Measurements from ENCODE around the gene GLT1D1. TPM values are rescaled to one million over a fixed set of nuclear protein-coding genes. Genes with fewer than 3 reads are reported as not detected.

Gene GLT1D1
- total RNA-seq, 4 donors from 2014 or later = not detected

GRCh38 chr12:128806573-128806972 is 46.7 kb upstream of the GLT1D1 start:
- 68 to 96% methylated on average over 4 to 9 of the region's 9 CpGs for WGBS, 2 donors (ENCODE audit: low coverage in 1 of 2)

GRCh38 chr12:128807161-128807724 is 46.0 kb upstream of the GLT1D1 start:
- in situ Hi-C loops (cut with MboI; ENCODE audit: low pct_ligation_motif_present in 1 of 4, low pct_unique_long_range_greater_than_20kb in 1 of 4, low sequenced_read_pairs in 3 of 4) (no loop called here), intact Hi-C loops (cut with DNase I; ENCODE audit: low total_unique reads) (no loop called here)
- 89 to 96% methylated on average over 5 to 14 of the region's 14 CpGs for WGBS, 2 donors (ENCODE audit: low coverage in 1 of 2)
- no peaks in the 10 kb centered on the region for H3K9me3 ChIP-seq
- H3K36me3 ChIP-seq = peaks cover 0 to 23% (median 7%) of the 10 kb centered on the region in 4 donors
- H3K4me1 ChIP-seq = peaks cover 4 to 22% (median 8%) of the 10 kb centered on the region in 4 donors
- no peaks in the 10 kb centered on the region for H3K27me3 ChIP-seq
- DNase-seq = no peak
- no peak overlapping the region for H3K4me3 ChIP-seq
- no peak overlapping the region for H3K27ac ChIP-seq
- no peak for TF ChIP-seq CTCF (IDR thresholded peaks at IDR 0.05)

More at GRCh38 chr12:128806573-128806972, 46.7 kb upstream of the GLT1D1 start:
- in situ Hi-C loops (cut with MboI; ENCODE audit: low pct_ligation_motif_present in 1 of 4, low pct_unique_long_range_greater_than_20kb in 1 of 4, low sequenced_read_pairs in 3 of 4) (no loop called here), intact Hi-C loops (cut with DNase I; ENCODE audit: low total_unique reads) (no loop called here)
- Histone ChIP-seq H3K36me3 (peaks cover 0 to 24% (median 7%) of the 10 kb centered on the region in 4 donors), H3K4me1 (peaks cover 4 to 22% (median 8%) of the 10 kb centered on the region in 4 donors), H3K27ac (no peak overlapping the region), H3K4me3 (no peak overlapping the region), H3K9me3 (no peaks in the 10 kb centered on the region), H3K27me3 (no peaks in the 10 kb centered on the region)
- TF ChIP-seq CTCF (IDR thresholded peaks at IDR 0.05) (no peak), POLR2A (IDR thresholded peaks at IDR 0.05) (no peak), EP300 (IDR thresholded peaks at IDR 0.05; ENCODE audit: low read depth) (no peak), POLR2AphosphoS5 (IDR thresholded peaks at IDR 0.05) (no peak)
- DNase-seq = no peak

- 92 to 94% methylated on average over 7 to 12 of the region's 12 CpGs for WGBS, 2 donors (ENCODE audit: low coverage in 1 of 2)
- H3K9me3 ChIP-seq = no peaks in the 10 kb centered on the region
- in situ Hi-C loops (cut with MboI; ENCODE audit: low pct_ligation_motif_present in 1 of 4, low pct_unique_long_range_greater_than_20kb in 1 of 4, low sequenced_read_pairs in 3 of 4) (no loop called here), intact Hi-C loops (cut with DNase I; ENCODE audit: low total_unique reads) (no loop called here)
- no peak overlapping the region for H3K4me3 ChIP-seq
- TF ChIP-seq CTCF (IDR thresholded peaks at IDR 0.05) (no peak), POLR2A (IDR thresholded peaks at IDR 0.05) (no peak), EP300 (IDR thresholded peaks at IDR 0.05; ENCODE audit: low read depth) (no peak), POLR2AphosphoS5 (IDR thresholded peaks at IDR 0.05) (no peak)
- H3K36me3 ChIP-seq = peaks cover 0 to 32% (median 7%) of the 10 kb centered on the region in 4 donors
- H3K27ac ChIP-seq = no peak overlapping the region
- H3K4me1 ChIP-seq = peaks cover 4 to 22% (median 8%) of the 10 kb centered on the region in 4 donors
- H3K27me3 ChIP-seq = no peaks in the 10 kb centered on the region
- no peak for DNase-seq
Observed at GRCh38 chr12:128808651-128809050, 44.6 kb upstream of the GLT1D1 start.

GRCh38 chr12:128810182-128811127 is 42.8 kb upstream of the GLT1D1 start:
- intact Hi-C loops (cut with DNase I; ENCODE audit: low total_unique reads) = no loop called here
- H3K27me3 ChIP-seq = no peaks in the 10 kb centered on the region
- peak; percentile 65 for DNase-seq
- no peaks in the 10 kb centered on the region for H3K9me3 ChIP-seq
- H3K27ac ChIP-seq = peak overlapping the region; percentile 17 to 60 (median 42)
- WGBS, 2 donors (ENCODE audit: low coverage in 1 of 2) = 49% methylated on average over 14 of the region's 14 CpGs; no CpG with 5 or more reads in 1 of the 2 donors
- no peak overlapping the region for H3K4me3 ChIP-seq
- no peak for TF ChIP-seq CTCF (IDR thresholded peaks at IDR 0.05)
- peak in 1 of 3 donors; percentile 10 for TF ChIP-seq POLR2AphosphoS5 (IDR thresholded peaks at IDR 0.05)
- no peak for TF ChIP-seq POLR2A (IDR thresholded peaks at IDR 0.05)
- no peak for TF ChIP-seq EP300 (IDR thresholded peaks at IDR 0.05; ENCODE audit: low read depth)
- H3K36me3 ChIP-seq = peaks cover 0 to 15% (median 3%) of the 10 kb centered on the region in 4 donors
- H3K4me1 ChIP-seq = peaks cover 4 to 22% (median 8%) of the 10 kb centered on the region in 4 donors
- in situ Hi-C loops (cut with MboI; ENCODE audit: low pct_ligation_motif_present in 1 of 4, low pct_unique_long_range_greater_than_20kb in 1 of 4, low sequenced_read_pairs in 3 of 4) = no loop called here

Data from transverse colon (tissue), 4 donors.